HG02852 (cell line): ENCODE results near the gene ZNF454.

Experiments used
- ATAC-seq: cut with Tn5 transposase; IDR thresholded peaks from one replicate; pipeline ENCODE4 v1.9.1; 2021; ENCODE audit warnings: mild to moderate bottlenecking, moderate library complexity; ENCODE audit not compliant: unreplicated experiment

Gene ZNF454

GRCh38 chr5:178992291-178992895 is 51.4 kb downstream of the ZNF454 start:
- no peak for ATAC-seq

- ATAC-seq = no peak
These were observed 52.3 kb downstream of the ZNF454 start for GRCh38 chr5:178993236-178993765.

GRCh38 chr5:178993955-178994579 is 53.1 kb downstream of the ZNF454 start:
- ATAC-seq = no peak

- ATAC-seq = no peak
These were observed 53.8 kb downstream of the ZNF454 start, which contains the start of gene GRM6 for GRCh38 chr5:178994580-178995340. TSS of gene GRM6 (minus strand) at chr5:178995320. CDS start at chr5:178994944, 376 bp downstream.

- ATAC-seq = no peak
These were observed 54.3 kb downstream of the ZNF454 start for GRCh38 chr5:178995341-178995690.

- ATAC-seq = no peak
These were observed 55.2 kb downstream of the ZNF454 start for GRCh38 chr5:178996156-178996555.

- no peak for ATAC-seq
These were observed 56.2 kb downstream of the ZNF454 start for GRCh38 chr5:178997191-178997590.

GRCh38 chr5:178998441-178998840 is 57.4 kb downstream of the ZNF454 start:
- no peak for ATAC-seq

GRCh38 chr5:179006564-179006963 is 65.6 kb downstream of the ZNF454 start:
- no peak for ATAC-seq

GRCh38 chr5:179008667-179009066 is 67.7 kb downstream of the ZNF454 start:
- ATAC-seq = no peak
